ENCODE measurements around the gene CHPT1.

DNA sequence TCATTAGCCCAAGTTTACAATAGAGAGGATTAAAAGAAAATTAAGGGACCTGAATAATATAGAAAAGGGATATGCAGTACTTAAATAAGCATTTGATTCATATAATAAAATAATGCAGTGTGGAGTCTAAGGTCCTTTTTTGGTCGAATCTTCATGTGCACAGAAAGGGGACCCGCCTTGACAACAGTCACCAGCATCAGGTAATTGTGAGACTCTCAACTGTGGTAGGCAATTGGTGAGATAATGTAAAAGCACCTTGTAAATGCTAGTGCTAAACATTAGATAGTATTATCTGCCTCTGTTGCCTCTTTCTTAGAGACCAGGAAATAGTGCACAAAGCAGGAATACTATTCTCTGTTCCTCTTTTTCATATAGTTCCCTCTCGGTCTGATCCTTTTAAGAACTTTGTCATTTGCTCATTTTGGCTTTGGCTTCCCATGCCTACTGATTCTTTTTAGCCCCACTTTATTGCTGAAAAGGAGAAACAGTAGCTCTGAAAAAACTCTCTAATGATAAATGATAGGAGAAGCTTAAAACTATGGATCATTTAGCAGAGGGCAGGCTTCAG, 17.5 kb downstream of the CHPT1 start:
- TF ChIP-seq, protein P1, sequence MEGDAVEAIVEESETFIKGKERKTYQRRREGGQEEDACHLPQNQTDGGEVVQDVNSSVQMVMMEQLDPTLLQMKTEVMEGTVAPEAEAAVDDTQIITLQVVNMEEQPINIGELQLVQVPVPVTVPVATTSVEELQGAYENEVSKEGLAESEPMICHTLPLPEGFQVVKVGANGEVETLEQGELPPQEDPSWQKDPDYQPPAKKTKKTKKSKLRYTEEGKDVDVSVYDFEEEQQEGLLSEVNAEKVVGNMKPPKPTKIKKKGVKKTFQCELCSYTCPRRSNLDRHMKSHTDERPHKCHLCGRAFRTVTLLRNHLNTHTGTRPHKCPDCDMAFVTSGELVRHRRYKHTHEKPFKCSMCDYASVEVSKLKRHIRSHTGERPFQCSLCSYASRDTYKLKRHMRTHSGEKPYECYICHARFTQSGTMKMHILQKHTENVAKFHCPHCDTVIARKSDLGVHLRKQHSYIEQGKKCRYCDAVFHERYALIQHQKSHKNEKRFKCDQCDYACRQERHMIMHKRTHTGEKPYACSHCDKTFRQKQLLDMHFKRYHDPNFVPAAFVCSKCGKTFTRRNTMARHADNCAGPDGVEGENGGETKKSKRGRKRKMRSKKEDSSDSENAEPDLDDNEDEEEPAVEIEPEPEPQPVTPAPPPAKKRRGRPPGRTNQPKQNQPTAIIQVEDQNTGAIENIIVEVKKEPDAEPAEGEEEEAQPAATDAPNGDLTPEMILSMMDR (IDR thresholded peaks at IDR 0.05), result no peak
- no peak for TF ChIP-seq POLR2A (IDR thresholded peaks at IDR 0.05)
